HG03460 (cell line): ENCODE results near the gene DDX17.

Source experiments
- ATAC-seq: cut with Tn5 transposase; IDR thresholded peaks from one replicate; pipeline ENCODE4 v1.9.1; 2021; ENCODE audit not compliant: unreplicated experiment

Gene DDX17

GRCh38 chr22:38450234-38450797 is 55.8 kb downstream of the DDX17 start:
- no peak for ATAC-seq

- no peak for ATAC-seq
These were observed 56.3 kb downstream of the DDX17 start for GRCh38 chr22:38449776-38450175.

GRCh38 chr22:38448945-38449745 is 57.0 kb downstream of the DDX17 start:
- ATAC-seq: no peak

GRCh38 chr22:38446018-38446601 is 60.0 kb downstream of the DDX17 start:
- ATAC-seq: no peak

- no peak for ATAC-seq
These were observed 61.3 kb downstream of the DDX17 start for GRCh38 chr22:38444783-38445182.

- no peak for ATAC-seq
These were observed 62.2 kb downstream of the DDX17 start for GRCh38 chr22:38443628-38444521.

GRCh38 chr22:38442967-38443627 is 63.0 kb downstream of the DDX17 start:
- ATAC-seq: no peak

- ATAC-seq: no peak
These were observed 64.4 kb downstream of the DDX17 start for GRCh38 chr22:38441620-38442287.

- ATAC-seq: no peak
These were observed 65.3 kb downstream of the DDX17 start for GRCh38 chr22:38440747-38441350.

- no peak for ATAC-seq
These were observed 68.7 kb downstream of the DDX17 start for GRCh38 chr22:38437416-38437815.

- no peak for ATAC-seq
These were observed 69.3 kb downstream of the DDX17 start for GRCh38 chr22:38436629-38437395.

- no peak for ATAC-seq
These were observed 70.1 kb downstream of the DDX17 start for GRCh38 chr22:38435965-38436364.

GRCh38 chr22:38435010-38435409 is 71.1 kb downstream of the DDX17 start:
- no peak for ATAC-seq

- no peak for ATAC-seq
These were observed 72.2 kb downstream of the DDX17 start for GRCh38 chr22:38433871-38434270.
